Measurements from ENCODE around the gene UFSP2.

Gene UFSP2

DNA sequence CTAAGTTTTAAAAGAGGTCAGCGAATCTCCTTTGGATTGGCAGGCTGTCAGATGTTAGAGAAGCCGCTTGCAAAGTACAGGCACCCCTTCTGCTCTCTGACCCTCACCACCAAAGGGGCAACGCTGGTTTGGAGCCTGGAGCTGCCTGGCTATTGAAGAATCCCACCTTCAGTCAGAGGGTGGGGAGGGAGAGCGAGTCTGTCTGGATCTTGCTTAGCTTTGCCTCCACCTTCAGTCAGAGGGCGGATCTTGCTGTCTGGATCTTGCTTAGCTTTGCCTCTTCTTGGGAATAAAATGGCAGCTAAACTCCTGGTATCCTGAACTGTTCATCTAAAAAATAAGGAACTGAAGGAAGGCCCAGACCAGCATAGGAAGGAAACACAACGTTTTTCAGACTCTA, 38.4 kb upstream of the UFSP2 start:
- H3K9ac ChIP-seq (ENCODE audit: low read length): no peak overlapping the region
- H3K4me3 ChIP-seq (ENCODE audit: low read length): no peak overlapping the region
- peaks cover 9% of the 10 kb centered on the region for H3K27me3 ChIP-seq (ENCODE audit: control insufficient read depth, insufficient read depth, low read length)
- H3K4me1 ChIP-seq (ENCODE audit: control insufficient read depth, insufficient read depth, low read length): no peaks in the 10 kb centered on the region
- no peaks in the 10 kb centered on the region for H3K9me3 ChIP-seq (ENCODE audit: control insufficient read depth, low read length)
- no peaks in the 10 kb centered on the region for H3K36me3 ChIP-seq (ENCODE audit: control insufficient read depth, insufficient read depth, low read length)

DNA sequence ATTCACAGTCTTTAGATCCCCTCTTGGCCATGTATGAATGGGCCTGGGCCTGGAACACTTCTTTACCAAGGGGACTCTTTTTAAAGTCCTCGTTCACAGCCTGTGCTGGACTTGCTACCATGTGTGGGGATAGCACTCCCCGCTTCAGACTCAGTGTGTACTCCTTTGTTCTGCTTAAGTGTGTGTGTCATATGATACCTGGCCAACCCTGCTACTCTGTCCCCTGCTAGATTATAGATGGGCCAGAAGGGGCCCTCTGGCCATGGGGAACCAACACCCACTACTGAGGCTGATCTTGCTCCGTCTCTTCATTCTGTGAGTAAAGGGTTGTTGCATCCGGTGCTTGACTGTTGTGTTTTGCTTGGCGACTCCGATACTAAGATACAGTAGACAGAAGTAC, 37.8 kb upstream of the UFSP2 start:
- Histone ChIP-seq H3K4me1 (ENCODE audit: control insufficient read depth, insufficient read depth, low read length) (no peaks in the 10 kb centered on the region), H3K27me3 (ENCODE audit: control insufficient read depth, insufficient read depth, low read length) (peaks cover 4% of the 10 kb centered on the region), H3K4me3 (ENCODE audit: low read length) (no peak overlapping the region), H3K36me3 (ENCODE audit: control insufficient read depth, insufficient read depth, low read length) (no peaks in the 10 kb centered on the region), H3K9ac (ENCODE audit: low read length) (no peak overlapping the region), H3K9me3 (ENCODE audit: control insufficient read depth, low read length) (no peaks in the 10 kb centered on the region)

DNA sequence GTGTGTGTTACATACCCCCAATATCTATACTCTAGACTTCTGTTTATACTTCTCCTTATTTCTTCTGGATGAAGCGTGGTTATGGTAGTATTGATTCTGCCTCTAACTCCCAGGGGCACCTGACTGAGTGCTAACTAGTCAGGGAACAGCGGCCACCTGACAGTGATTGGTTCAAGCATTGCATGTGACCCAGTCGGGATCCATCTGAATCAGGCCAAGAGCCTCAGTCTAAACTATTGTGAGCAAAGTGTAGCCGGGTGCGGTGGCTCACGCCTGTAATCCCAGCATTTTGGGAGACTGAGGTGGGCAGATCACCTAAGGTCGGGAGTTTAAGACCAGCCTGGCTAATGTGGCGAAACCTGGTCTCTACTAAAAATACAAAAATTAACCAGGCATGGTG, 35.8 kb upstream of the UFSP2 start:
- Histone ChIP-seq H3K9ac (ENCODE audit: low read length) (no peak overlapping the region), H3K27me3 (ENCODE audit: control insufficient read depth, insufficient read depth, low read length) (peaks cover 4% of the 10 kb centered on the region), H3K4me3 (ENCODE audit: low read length) (no peak overlapping the region)

DNA sequence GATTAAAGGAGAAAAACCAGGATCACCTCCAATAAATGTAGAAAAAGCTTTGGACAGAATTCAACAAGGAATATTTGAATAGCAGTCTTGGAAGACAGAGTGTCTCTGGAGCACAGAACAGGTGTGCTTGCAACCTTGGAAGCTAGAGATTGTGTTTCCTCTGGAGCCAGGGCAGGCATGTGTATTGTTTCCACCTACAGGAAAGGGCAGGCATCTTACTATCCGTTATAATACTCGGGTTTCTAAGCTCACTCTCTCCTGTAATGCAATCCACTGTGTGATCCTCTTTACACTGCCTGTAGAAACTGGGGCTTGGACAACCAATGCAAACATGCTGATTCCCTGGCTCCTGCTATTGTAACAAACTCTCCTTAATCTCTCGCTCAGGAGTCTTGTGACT, 31.4 kb upstream of the UFSP2 start:
- H3K9me3 ChIP-seq (ENCODE audit: control insufficient read depth, low read length): no peaks in the 10 kb centered on the region
- H3K9ac ChIP-seq (ENCODE audit: low read length): no peak overlapping the region
- H3K36me3 ChIP-seq (ENCODE audit: control insufficient read depth, insufficient read depth, low read length): no peaks in the 10 kb centered on the region
- no peak overlapping the region for H3K4me3 ChIP-seq (ENCODE audit: low read length)
- no peaks in the 10 kb centered on the region for H3K4me1 ChIP-seq (ENCODE audit: control insufficient read depth, insufficient read depth, low read length)
- peaks cover 3% of the 10 kb centered on the region for H3K27me3 ChIP-seq (ENCODE audit: control insufficient read depth, insufficient read depth, low read length)

More for the DNA sequence above, 35.8 kb upstream of the UFSP2 start:
- no peaks in the 10 kb centered on the region for H3K36me3 ChIP-seq (ENCODE audit: control insufficient read depth, insufficient read depth, low read length)
- no peaks in the 10 kb centered on the region for H3K4me1 ChIP-seq (ENCODE audit: control insufficient read depth, insufficient read depth, low read length)
- H3K9me3 ChIP-seq (ENCODE audit: control insufficient read depth, low read length): no peaks in the 10 kb centered on the region

DNA sequence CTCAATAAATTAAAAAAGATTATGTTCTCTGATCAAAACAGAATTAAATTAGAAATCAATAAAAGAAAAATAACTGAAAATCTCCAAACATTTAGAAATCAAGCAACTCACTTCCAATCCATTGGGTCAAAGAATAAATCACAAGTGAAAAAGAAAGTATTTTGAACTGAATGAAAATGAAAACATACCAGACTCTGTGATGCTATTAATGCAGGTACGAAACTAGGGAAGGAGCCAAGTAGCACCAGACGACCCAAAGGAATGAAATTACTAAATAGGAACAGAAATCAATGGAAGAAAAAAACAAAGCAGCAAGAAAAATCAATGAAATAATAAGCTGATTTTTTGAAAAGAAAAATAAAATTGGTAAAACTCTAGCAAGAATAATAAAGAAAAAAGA, 30.4 kb upstream of the UFSP2 start:
- no peak overlapping the region for H3K9ac ChIP-seq (ENCODE audit: low read length)
- no peaks in the 10 kb centered on the region for H3K36me3 ChIP-seq (ENCODE audit: control insufficient read depth, insufficient read depth, low read length)
- H3K27me3 ChIP-seq (ENCODE audit: control insufficient read depth, insufficient read depth, low read length): no peaks in the 10 kb centered on the region
- no peaks in the 10 kb centered on the region for H3K4me1 ChIP-seq (ENCODE audit: control insufficient read depth, insufficient read depth, low read length)
- H3K9me3 ChIP-seq (ENCODE audit: control insufficient read depth, low read length): no peaks in the 10 kb centered on the region
- H3K4me3 ChIP-seq (ENCODE audit: low read length): no peak overlapping the region

DNA sequence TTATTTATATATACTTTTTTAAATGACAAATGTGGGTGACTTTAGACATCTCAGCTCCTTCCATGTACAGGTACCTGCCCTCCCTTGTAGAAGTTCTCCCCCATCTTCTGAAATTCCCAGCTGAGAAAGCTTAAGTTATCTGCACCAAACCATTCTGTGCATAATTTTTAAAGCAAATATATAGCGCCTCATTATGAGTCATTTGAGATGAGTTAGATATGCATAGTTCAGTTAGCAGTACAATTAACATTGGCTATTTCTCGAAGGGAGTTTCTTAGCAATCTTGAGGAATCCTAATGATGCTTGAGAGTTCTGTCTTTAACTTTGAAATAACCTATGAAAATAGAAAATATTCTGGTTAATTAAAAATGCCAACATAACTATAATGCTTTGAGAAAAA, 19.4 kb upstream of the UFSP2 start:
- no peak overlapping the region for H3K4me3 ChIP-seq (ENCODE audit: low read length)
- no peak overlapping the region for H3K9ac ChIP-seq (ENCODE audit: low read length)
- H3K9me3 ChIP-seq (ENCODE audit: control insufficient read depth, low read length): no peaks in the 10 kb centered on the region
- no peaks in the 10 kb centered on the region for H3K36me3 ChIP-seq (ENCODE audit: control insufficient read depth, insufficient read depth, low read length)
- no peaks in the 10 kb centered on the region for H3K27me3 ChIP-seq (ENCODE audit: control insufficient read depth, insufficient read depth, low read length)
- H3K4me1 ChIP-seq (ENCODE audit: control insufficient read depth, insufficient read depth, low read length): no peaks in the 10 kb centered on the region

DNA sequence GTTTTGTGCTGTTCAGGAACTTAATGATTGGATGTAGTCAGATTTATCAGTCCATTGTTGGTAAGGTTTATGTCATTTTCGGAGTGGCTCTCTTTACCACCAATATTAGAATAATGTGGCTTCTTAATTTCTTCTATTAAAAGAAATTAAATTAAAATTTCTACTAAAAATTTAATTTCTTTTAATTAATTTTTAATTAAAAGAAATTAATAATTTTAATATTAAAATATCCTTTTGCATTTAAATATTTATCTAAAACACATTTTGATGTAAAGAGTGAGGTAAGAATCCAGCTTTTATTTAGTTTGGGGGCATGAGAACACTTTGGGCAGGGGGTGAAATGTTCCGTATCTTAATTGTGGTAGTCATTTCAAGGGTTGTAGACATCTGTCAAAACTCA, 15.7 kb upstream of the UFSP2 start:
- H3K9me3 ChIP-seq (ENCODE audit: control insufficient read depth, low read length): no peaks in the 10 kb centered on the region
- H3K36me3 ChIP-seq (ENCODE audit: control insufficient read depth, insufficient read depth, low read length): no peaks in the 10 kb centered on the region
- no peak overlapping the region for H3K9ac ChIP-seq (ENCODE audit: low read length)
- H3K4me1 ChIP-seq (ENCODE audit: control insufficient read depth, insufficient read depth, low read length): no peaks in the 10 kb centered on the region
- H3K4me3 ChIP-seq (ENCODE audit: low read length): no peak overlapping the region
- no peaks in the 10 kb centered on the region for H3K27me3 ChIP-seq (ENCODE audit: control insufficient read depth, insufficient read depth, low read length)

DNA sequence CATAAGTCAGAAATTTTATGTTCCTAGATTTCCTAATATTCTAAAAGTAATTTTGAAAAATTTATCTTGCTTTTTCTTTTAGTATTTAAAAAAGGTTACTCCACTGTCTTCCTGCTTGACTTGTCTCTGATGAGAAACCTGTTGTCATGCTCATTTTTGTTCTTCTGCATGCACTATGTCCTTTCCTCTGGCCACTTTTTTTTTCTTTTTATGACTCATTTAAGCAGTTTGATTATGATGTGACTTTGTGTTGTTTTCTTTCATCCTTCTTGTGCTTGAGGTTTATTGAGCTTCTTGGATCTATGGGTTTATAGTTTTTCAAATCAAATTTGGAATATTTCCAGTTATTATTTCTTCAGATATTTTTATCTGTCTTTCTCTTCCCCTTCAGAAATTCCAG, 12.0 kb upstream of the UFSP2 start:
- Histone ChIP-seq H3K4me3 (ENCODE audit: low read length) (no peak overlapping the region), H3K4me1 (ENCODE audit: control insufficient read depth, insufficient read depth, low read length) (no peaks in the 10 kb centered on the region), H3K9me3 (ENCODE audit: control insufficient read depth, low read length) (no peaks in the 10 kb centered on the region), H3K27me3 (ENCODE audit: control insufficient read depth, insufficient read depth, low read length) (no peaks in the 10 kb centered on the region), H3K36me3 (ENCODE audit: control insufficient read depth, insufficient read depth, low read length) (no peaks in the 10 kb centered on the region), H3K9ac (ENCODE audit: low read length) (no peak overlapping the region)

DNA sequence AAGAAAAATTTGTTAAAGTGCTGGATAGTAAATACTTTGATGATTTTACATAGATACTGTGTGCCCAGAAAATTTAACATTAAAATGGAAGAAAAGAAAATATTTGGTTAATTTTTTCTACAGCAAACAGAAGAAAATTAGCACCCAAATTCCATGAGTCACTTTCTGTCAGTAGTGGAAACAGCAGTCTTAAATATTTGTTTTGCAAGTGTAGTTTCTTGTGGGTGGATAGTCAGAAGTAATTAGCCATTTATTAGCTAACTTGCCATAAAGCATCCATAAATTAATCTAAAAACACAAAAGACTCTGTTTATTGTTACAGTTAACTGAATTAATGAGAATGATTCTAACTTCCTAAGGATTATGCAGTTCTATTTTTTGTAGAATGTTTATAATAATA, 9.7 kb upstream of the UFSP2 start:
- Histone ChIP-seq H3K9me3 (ENCODE audit: control insufficient read depth, low read length) (no peaks in the 10 kb centered on the region), H3K4me1 (ENCODE audit: control insufficient read depth, insufficient read depth, low read length) (no peaks in the 10 kb centered on the region), H3K36me3 (ENCODE audit: control insufficient read depth, insufficient read depth, low read length) (no peaks in the 10 kb centered on the region), H3K9ac (ENCODE audit: low read length) (no peak overlapping the region), H3K4me3 (ENCODE audit: low read length) (no peak overlapping the region), H3K27me3 (ENCODE audit: control insufficient read depth, insufficient read depth, low read length) (no peaks in the 10 kb centered on the region)

DNA sequence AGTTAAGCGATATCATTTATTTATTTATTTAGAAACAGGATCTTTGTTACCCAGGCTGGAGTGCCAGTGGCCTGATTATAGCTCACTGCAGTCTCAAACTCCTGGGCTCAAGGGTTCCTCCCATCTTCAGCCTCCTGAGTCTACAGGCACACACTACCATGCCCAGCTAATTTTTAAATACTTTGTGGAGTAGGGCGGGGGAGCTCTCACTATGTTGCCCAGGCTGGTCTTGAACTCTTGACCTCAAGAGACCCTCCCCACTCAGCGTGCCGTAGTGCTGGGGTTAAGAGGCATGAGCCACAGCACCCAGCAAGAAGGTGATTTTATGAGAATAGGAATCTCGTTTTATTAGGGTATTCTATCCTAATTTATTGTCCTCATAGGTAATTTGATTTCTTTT, 3.9 kb upstream of the UFSP2 start:
- Histone ChIP-seq H3K9me3 (ENCODE audit: control insufficient read depth, low read length) (no peaks in the 10 kb centered on the region), H3K4me3 (ENCODE audit: low read length) (no peak overlapping the region), H3K9ac (ENCODE audit: low read length) (no peak overlapping the region), H3K27me3 (ENCODE audit: control insufficient read depth, insufficient read depth, low read length) (no peaks in the 10 kb centered on the region), H3K36me3 (ENCODE audit: control insufficient read depth, insufficient read depth, low read length) (no peaks in the 10 kb centered on the region), H3K4me1 (ENCODE audit: control insufficient read depth, insufficient read depth, low read length) (peaks cover 6% of the 10 kb centered on the region)

DNA sequence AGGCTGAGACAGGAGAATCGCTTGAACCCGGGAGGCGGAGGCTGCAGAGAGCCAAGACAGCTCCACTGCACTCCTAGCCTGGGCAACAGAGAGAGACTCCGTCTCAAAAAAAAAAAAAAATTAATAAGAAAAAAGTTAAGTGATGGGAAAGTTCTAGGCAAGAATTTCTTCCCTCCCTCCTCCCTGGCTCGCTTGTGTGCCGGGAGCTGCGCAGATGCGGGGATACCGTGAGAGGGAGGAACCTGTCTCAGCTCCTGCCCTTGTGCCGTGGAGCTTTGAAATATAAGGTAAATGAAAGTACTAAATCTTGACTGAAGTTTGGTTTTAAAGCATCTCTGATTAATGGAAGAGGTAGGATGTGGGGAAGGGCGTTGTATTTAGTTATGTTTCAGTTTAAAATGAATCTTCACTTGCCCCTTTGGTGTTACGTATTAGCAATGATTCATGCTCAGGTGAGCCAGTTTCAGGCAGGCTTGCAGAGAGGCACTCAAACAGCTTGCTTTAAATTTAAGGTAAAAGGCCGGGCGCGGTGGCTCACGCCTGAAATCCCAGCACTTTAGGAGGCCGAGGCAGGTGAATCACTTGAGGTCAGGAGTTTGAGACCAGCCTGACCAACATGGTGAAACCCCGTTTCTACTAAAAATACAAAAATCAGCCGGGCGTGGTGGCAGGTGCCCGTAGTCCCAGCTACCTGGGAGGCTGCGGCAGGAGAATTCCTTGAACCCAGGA, 1.4 kb upstream of the UFSP2 start:
- H3K4me3 ChIP-seq (ENCODE audit: low read length): no peak overlapping the region
- no peaks in the 10 kb centered on the region for H3K36me3 ChIP-seq (ENCODE audit: control insufficient read depth, insufficient read depth, low read length)
- H3K4me1 ChIP-seq (ENCODE audit: control insufficient read depth, insufficient read depth, low read length): peaks cover 11% of the 10 kb centered on the region
- H3K9ac ChIP-seq (ENCODE audit: low read length): no peak overlapping the region
- no peaks in the 10 kb centered on the region for H3K27me3 ChIP-seq (ENCODE audit: control insufficient read depth, insufficient read depth, low read length)
- no peaks in the 10 kb centered on the region for H3K9me3 ChIP-seq (ENCODE audit: control insufficient read depth, low read length)

DNA sequence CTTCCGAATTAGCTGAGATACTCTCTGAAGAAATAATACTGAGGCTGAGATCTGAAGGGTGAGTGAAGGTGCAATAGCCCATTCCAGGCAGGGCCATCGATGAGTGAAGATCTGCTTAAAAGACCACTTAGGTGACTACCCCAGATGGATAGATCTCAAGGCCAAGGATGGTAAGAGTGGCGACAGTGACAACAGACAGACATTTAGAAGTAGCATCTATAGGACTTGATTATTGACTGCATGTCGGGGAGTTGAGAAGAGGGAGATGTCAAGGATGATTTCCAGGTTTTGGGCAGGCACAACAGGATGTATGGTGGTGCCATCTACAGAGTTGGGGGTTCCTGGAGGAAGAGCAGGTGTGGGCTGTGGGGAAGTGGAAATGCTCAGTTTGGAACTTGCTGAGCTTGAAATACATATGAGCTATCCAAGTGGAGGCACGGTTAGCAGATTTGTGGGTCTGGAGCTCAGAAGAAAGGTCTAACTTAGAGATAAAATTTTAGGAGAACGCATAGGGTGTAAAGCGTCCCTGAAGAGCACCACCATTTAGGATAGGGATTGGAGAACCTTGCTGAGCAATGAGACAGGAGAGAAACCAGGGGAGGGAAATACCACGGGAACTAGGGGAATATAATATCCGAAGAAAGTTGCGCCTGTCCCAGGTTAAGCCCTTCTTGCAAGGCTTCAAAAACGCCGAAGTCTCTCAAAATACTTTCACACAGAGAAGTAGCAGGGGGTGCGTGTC, 688 bp downstream of the UFSP2 start:
- Histone ChIP-seq H3K4me3 (ENCODE audit: low read length) (peak overlapping the region; percentile 89), H3K27me3 (ENCODE audit: control insufficient read depth, insufficient read depth, low read length) (no peaks in the 10 kb centered on the region), H3K9ac (ENCODE audit: low read length) (peak overlapping the region; percentile 89), H3K4me1 (ENCODE audit: control insufficient read depth, insufficient read depth, low read length) (peaks cover 11% of the 10 kb centered on the region), H3K36me3 (ENCODE audit: control insufficient read depth, insufficient read depth, low read length) (no peaks in the 10 kb centered on the region), H3K9me3 (ENCODE audit: control insufficient read depth, low read length) (no peaks in the 10 kb centered on the region)
